RWPE2 (cell line): Measurements from ENCODE around the gene ZBTB20.

Experiments
- ATAC-seq: fragments of 200-7000 bp; cut with Tn5 transposase; 3 replicates; pipeline ENCODE4 v1.9.1; 2021; ENCODE audit warnings: low read depth
- DNase-seq: peaks from one replicate; pipeline ENCODE4 v3.0.0-alpha.2; 2020; ENCODE audit warnings: low spot score
- H3K27ac ChIP-seq: fragments of 450-650 bp; 2 replicates; pipeline ENCODE4 v1.5.1; 2017; ENCODE audit warnings: mild to moderate bottlenecking; ENCODE audit not compliant: poor library complexity, severe bottlenecking
- H3K27me3 ChIP-seq: fragments of 250-450 bp; sonication (Bioruptor Pico); 2 replicates; pipeline ENCODE4 v1.5.1; 2021; ENCODE audit warnings: mild to moderate bottlenecking, moderate library complexity; ENCODE audit not compliant: insufficient read depth, poor library complexity, severe bottlenecking
- H3K36me3 ChIP-seq: fragments of 250-450 bp; sonication (Bioruptor Pico); 2 replicates; pipeline ENCODE4 v1.5.1; 2020; ENCODE audit warnings: low read depth, mild to moderate bottlenecking, moderate library complexity
- H3K4me1 ChIP-seq: fragments of 250-450 bp; sonication (Bioruptor Pico); 2 replicates; pipeline ENCODE4 v1.5.1; 2021; ENCODE audit warnings: mild to moderate bottlenecking, moderate library complexity; ENCODE audit not compliant: insufficient read depth, poor library complexity, severe bottlenecking
- H3K4me3 ChIP-seq: fragments of 250-450 bp; sonication (Bioruptor Pico); 2 replicates; pipeline ENCODE4 v1.5.1; 2021; ENCODE audit warnings: mild to moderate bottlenecking, moderate library complexity; ENCODE audit not compliant: severe bottlenecking
- H3K9me3 ChIP-seq: fragments of 250-450 bp; sonication (Bioruptor Pico); 2 replicates; pipeline ENCODE4 v1.5.1; 2021; ENCODE audit warnings: mild to moderate bottlenecking, moderate library complexity; ENCODE audit not compliant: severe bottlenecking
- TF ChIP-seq, protein P1 (sequence below): fragments of 450-650 bp; IDR thresholded peaks from one replicate; pipeline ENCODE4 v1.5.1; 2017; ENCODE audit warnings: mild to moderate bottlenecking, moderate library complexity; ENCODE audit not compliant: poor library complexity, severe bottlenecking

The ZBTB20 gene

GRCh38 chr3:114442246-114442645, 704.8 kb downstream of the ZBTB20 start:
- DNase-seq, result no peak
- no peak for ATAC-seq
- H3K36me3 ChIP-seq, result no peaks in the 10 kb centered on the region
- TF ChIP-seq, protein P1, sequence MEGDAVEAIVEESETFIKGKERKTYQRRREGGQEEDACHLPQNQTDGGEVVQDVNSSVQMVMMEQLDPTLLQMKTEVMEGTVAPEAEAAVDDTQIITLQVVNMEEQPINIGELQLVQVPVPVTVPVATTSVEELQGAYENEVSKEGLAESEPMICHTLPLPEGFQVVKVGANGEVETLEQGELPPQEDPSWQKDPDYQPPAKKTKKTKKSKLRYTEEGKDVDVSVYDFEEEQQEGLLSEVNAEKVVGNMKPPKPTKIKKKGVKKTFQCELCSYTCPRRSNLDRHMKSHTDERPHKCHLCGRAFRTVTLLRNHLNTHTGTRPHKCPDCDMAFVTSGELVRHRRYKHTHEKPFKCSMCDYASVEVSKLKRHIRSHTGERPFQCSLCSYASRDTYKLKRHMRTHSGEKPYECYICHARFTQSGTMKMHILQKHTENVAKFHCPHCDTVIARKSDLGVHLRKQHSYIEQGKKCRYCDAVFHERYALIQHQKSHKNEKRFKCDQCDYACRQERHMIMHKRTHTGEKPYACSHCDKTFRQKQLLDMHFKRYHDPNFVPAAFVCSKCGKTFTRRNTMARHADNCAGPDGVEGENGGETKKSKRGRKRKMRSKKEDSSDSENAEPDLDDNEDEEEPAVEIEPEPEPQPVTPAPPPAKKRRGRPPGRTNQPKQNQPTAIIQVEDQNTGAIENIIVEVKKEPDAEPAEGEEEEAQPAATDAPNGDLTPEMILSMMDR, result no peak
- no peak overlapping the region for H3K27ac ChIP-seq
- no peak overlapping the region for H3K4me3 ChIP-seq
- no peaks in the 10 kb centered on the region for H3K9me3 ChIP-seq
- H3K4me1 ChIP-seq, result no peaks in the 10 kb centered on the region
- no peaks in the 10 kb centered on the region for H3K27me3 ChIP-seq

DNA sequence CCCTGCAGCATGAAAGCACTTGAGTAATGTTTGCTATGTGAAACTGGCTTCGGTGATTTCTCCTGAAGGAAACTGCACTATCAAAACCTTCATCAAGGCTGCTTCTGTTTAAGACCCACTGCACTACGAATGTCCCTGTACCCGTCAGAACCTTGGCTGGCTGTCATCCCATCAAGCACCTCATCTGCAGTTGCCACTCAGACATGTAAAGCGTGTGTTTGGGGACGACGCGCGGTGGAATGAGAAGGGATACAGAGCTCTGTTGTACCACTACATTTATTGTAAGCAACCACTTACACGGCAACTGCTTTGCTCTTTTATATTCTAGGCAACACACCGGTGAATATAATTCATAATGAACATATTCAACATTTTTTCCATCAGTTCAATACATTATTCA, 705.7 kb downstream of the ZBTB20 start:
- ATAC-seq (no peak), DNase-seq (no peak)
- TF ChIP-seq, protein P1, result no peak
- no peak overlapping the region for H3K4me3 ChIP-seq
- no peak overlapping the region for H3K27ac ChIP-seq
- no peaks in the 10 kb centered on the region for H3K27me3 ChIP-seq
- no peaks in the 10 kb centered on the region for H3K9me3 ChIP-seq
- H3K36me3 ChIP-seq, result no peaks in the 10 kb centered on the region
- H3K4me1 ChIP-seq, result no peaks in the 10 kb centered on the region

GRCh38 chr3:114440700-114441099, 706.4 kb downstream of the ZBTB20 start:
- TF ChIP-seq, protein P1, result no peak
- Histone ChIP-seq H3K9me3 (no peaks in the 10 kb centered on the region), H3K4me1 (no peaks in the 10 kb centered on the region), H3K36me3 (no peaks in the 10 kb centered on the region), H3K4me3 (no peak overlapping the region), H3K27me3 (no peaks in the 10 kb centered on the region), H3K27ac (no peak overlapping the region)
- DNase-seq (no peak), ATAC-seq (no peak)

DNA sequence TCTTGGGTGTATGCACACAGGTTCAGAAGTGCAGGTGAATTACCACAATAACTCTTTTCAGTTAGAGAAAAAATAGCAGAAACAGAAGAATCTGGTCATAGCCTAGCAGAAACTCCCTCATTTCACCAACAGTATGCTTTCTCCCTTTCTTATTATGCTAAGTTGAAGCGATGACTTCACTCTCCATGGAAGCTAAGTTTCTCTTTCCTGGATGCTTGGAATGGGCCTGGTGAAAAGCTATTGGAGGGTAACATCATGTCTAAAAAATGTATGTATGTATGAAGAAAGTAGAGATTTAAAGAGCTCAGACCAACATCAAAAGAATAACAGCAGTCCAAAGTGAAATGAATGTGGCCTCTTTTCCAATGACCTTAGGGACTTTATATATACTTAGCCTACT, 707.8 kb downstream of the ZBTB20 start:
- Histone ChIP-seq H3K4me3 (no peak overlapping the region), H3K4me1 (no peaks in the 10 kb centered on the region), H3K27me3 (no peaks in the 10 kb centered on the region), H3K9me3 (no peaks in the 10 kb centered on the region), H3K27ac (no peak overlapping the region), H3K36me3 (no peaks in the 10 kb centered on the region)
- TF ChIP-seq, protein P1, result no peak
- ATAC-seq (no peak), DNase-seq (no peak)

DNA sequence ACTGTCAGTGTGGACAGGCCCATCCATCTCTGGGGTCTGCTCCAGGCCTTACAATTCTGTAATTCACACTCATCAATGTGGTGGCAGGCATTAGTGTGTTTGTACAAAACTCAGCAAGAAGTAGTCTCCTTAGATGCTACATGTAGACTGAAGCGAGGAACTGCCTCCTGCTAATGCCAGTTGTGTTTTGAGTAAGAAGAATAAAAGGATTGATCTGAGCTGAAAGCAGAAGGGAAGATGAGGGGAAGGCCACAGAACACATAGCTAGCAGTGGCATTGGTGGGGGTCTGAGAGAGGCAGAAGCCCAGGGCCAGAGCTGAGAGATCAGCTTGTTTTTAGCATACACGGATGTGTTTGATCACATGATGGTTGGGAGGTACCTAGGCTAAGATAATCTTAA, 709.2 kb downstream of the ZBTB20 start:
- TF ChIP-seq, protein P1, result no peak
- no peaks in the 10 kb centered on the region for H3K9me3 ChIP-seq
- H3K27me3 ChIP-seq, result no peaks in the 10 kb centered on the region
- DNase-seq (no peak), ATAC-seq (no peak)
- no peaks in the 10 kb centered on the region for H3K36me3 ChIP-seq
- no peak overlapping the region for H3K27ac ChIP-seq
- H3K4me1 ChIP-seq, result no peaks in the 10 kb centered on the region
- H3K4me3 ChIP-seq, result no peak overlapping the region
